Kidney epithelial cell (primary cell): ENCODE results near the gene CDX1. TPM values are rescaled to one million over a fixed set of nuclear protein-coding genes. Genes with fewer than 3 reads are reported as not detected.
"Not testable (repeated sequence)": the region's sequence is repeated elsewhere in the genome, so short reads cannot be mapped to it uniquely, and the experiment has no call there.

Source experiments
- DNase-seq: peaks from one replicate; pipeline ENCODE4 v3.0.0-alpha.2; 2010; ENCODE audit warnings: low read depth
- H3K27me3 ChIP-seq: 2 replicates; pipeline ENCODE4 v1.6.0; 2011; ENCODE audit warnings: low read length; ENCODE audit not compliant: control insufficient read depth, insufficient read depth
- H3K36me3 ChIP-seq: 2 replicates; pipeline ENCODE4 v1.5.1; 2011; ENCODE audit warnings: low read length; ENCODE audit not compliant: control insufficient read depth, insufficient read depth
- H3K4me3 ChIP-seq: 2 replicates; pipeline ENCODE4 v1.5.1; 2011; ENCODE audit warnings: low read depth, mild to moderate bottlenecking, control low read depth, low read length
- CTCF ChIP-seq: IDR thresholded peaks from 2 replicates; pipeline ENCODE4 v1.5.1; 2011; ENCODE audit warnings: mild to moderate bottlenecking, moderate library complexity, low read length, control low read depth, inconsistent platforms; ENCODE audit not compliant: insufficient read depth, poor library complexity, severe bottlenecking
- total RNA-seq: library from RNA; depleted of rRNA; stranded (reverse); fragments of >200 nt; gene quantifications from 2 replicates; pipeline ENCODE4 v1.2.3, GENCODE V29; 2015

Gene CDX1
- total RNA-seq, 1 donor from 2014 or later: 0.33 TPM

- Histone ChIP-seq H3K4me3 (no peak overlapping the region), H3K36me3 (no peaks in the 10 kb centered on the region), H3K27me3 (peaks cover 2% of the 10 kb centered on the region)
- DNase-seq: no peak
- no peak for TF ChIP-seq CTCF
Measured at GRCh38 chr5:150223474-150223873, 56.9 kb downstream of the CDX1 start.

- Histone ChIP-seq H3K4me3 (no peak overlapping the region), H3K27me3 (peaks cover 2% of the 10 kb centered on the region), H3K36me3 (no peaks in the 10 kb centered on the region)
- DNase-seq: no peak
- no peak for TF ChIP-seq CTCF
Measured at GRCh38 chr5:150224483-150225027, 58.0 kb downstream of the CDX1 start.

- H3K27me3 ChIP-seq: peaks cover 1% of the 10 kb centered on the region
- no peak for TF ChIP-seq CTCF
- no peaks in the 10 kb centered on the region for H3K36me3 ChIP-seq
- no peak overlapping the region for H3K4me3 ChIP-seq
- DNase-seq: no peak
Measured at GRCh38 chr5:150227036-150227435, 60.5 kb downstream of the CDX1 start.

GRCh38 chr5:150227606-150228273, 61.2 kb downstream of the CDX1 start:
- H3K36me3 ChIP-seq: no peaks in the 10 kb centered on the region
- DNase-seq: no peak
- H3K4me3 ChIP-seq: no peak overlapping the region
- no peaks in the 10 kb centered on the region for H3K27me3 ChIP-seq
- TF ChIP-seq CTCF: no peak

- Histone ChIP-seq H3K27me3 (no peaks in the 10 kb centered on the region), H3K4me3 (no peak overlapping the region), H3K36me3 (no peaks in the 10 kb centered on the region)
- TF ChIP-seq CTCF: no peak
- DNase-seq: no peak
Measured at GRCh38 chr5:150229571-150229970, 63.0 kb downstream of the CDX1 start.

- DNase-seq: no peak
- no peak for TF ChIP-seq CTCF
Measured at GRCh38 chr5:150230842-150231241, 64.3 kb downstream of the CDX1 start.

GRCh38 chr5:150233706-150234105, 67.1 kb downstream of the CDX1 start:
- H3K36me3 ChIP-seq, DNase-seq, H3K4me3 ChIP-seq, H3K27me3 ChIP-seq: not testable (repeated sequence)

More at GRCh38 chr5:150230842-150231241, 64.3 kb downstream of the CDX1 start:
- H3K27me3 ChIP-seq: no peaks in the 10 kb centered on the region
- H3K4me3 ChIP-seq: no peak overlapping the region
- H3K36me3 ChIP-seq: no peaks in the 10 kb centered on the region
